ENCODE results near the gene ARHGAP36.

ARHGAP36 gene

GRCh38 chrX:131068945-131069719, 11.0 kb downstream of the ARHGAP36 start:
- DNase-seq (ENCODE audit: low spot score) = peak; percentile 19

- no peak for DNase-seq (ENCODE audit: low spot score)
These were observed 14.9 kb downstream of the ARHGAP36 start for GRCh38 chrX:131072871-131073571.

DNA sequence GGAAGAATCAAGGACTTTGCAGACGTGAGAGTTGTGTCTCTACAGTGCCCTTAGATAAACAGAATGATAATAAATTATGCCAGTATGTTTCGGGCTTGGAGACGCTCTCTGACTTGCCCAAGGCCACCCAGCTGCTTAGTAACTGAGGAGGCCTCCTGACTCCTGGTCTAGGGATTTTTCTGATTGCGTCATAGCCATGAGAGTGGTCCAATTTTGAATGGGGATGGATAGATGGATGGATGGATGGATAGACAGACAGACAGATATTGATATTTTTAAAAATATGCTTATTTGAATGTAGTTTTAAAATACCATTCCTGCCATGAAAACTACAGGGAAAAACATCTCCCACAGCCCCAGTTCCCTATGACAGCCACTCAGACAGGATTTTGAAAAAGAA, 15.5 kb downstream of the ARHGAP36 start:
- no peak for DNase-seq (ENCODE audit: low spot score)

DNA sequence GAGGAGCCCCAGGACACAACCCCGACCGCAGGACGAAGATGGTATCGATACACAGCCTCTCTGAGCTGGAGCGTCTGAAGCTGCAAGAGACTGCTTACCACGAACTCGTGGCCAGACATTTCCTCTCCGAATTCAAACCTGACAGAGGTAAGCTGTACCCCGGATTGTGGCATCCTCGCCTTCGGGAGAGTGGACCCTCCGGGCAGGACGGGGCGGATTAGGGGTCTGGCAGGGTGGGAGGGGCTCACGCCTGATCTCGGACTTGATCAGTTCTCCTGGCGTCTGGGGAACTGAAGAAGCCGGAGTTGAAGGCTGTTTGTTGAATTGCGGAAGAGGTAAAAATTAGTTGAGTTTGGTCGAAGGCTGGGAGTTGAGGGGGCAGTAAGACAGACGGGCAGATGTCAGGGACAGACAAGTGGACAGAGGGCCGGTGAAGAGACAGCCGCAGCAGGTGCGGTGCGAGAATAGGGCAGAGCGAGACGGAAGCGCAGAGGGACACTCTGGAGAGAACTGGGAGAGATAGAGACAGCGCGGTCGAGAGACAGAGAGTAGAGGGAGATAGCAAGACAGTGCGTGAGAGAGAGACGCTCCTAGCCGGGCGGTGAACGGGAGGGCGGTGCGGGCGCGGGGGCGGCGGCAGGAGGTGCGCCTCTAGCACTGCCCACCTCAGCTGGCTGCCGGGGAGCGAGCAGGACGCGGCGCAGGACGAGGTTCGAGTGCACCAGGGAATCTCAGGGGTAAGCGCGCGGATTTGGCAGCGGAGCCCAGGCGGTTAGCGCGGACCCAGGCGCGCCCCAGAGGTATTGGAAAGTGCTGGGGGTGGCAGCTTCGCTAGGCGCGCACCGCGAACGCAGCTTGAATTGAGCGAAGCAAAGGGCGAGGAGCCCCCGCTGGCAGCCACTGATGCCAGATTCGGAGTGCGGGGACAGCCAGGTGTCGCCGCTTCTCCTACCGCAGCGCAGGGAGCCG, 23.9 kb downstream of the ARHGAP36 start:
- no peak for DNase-seq (ENCODE audit: low spot score)

DNA sequence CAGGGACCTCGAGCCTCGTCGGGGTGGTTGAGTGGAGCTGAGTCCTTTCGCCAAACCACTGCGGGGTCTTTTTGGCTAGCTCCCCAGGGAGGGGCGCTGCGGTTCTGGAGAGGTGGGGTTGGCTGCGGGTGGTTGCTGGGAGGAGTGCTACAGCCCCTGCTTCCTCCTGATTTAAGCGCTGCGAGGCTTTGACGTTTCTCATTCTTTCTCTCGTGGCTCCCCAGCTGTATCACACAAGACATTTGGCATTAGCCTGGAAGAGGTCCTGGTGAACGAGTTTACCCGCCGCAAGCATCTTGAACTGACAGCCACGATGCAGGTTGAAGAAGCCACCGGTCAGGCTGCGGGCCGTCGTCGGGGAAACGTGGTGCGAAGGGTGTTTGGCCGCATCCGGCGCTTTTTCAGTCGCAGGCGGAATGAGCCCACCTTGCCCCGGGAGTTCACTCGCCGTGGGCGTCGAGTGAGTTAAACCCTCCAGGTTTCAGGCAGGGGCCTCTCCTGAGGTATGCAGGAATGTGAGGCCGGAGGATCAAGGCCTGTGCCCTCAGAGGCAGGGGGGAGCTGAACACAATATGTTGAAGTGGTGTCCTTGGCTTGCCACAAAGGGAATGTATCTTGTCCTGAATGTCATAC, 25.5 kb downstream of the ARHGAP36 start:
- DNase-seq (ENCODE audit: low spot score) = no peak

GRCh38 chrX:131084145-131084544, 26.0 kb downstream of the ARHGAP36 start:
- DNase-seq (ENCODE audit: low spot score) = no peak

- DNase-seq (ENCODE audit: low spot score) = no peak
These were observed 78.6 kb downstream of the ARHGAP36 start for GRCh38 chrX:131136776-131137175.

DNA sequence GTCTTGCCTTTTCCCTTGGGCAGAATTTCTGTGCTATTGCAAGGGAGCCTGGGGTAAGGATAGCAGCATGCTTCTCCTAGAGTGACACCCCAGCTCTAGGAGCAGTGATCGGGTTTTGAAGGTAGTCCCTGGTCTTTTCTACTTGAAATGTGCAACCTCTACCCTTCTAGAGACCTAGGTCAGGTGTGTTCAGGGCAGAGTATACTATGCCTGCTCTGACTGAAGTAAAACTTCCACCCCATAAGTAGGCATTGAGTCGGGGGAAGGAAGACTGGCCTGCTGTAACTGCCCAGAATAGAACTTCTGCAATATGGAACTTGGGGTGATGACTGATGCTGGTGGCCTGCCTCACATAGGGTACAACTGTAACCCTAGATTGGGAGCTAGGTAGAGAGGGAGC, 80.9 kb downstream of the ARHGAP36 start:
- DNase-seq (ENCODE audit: low spot score) = no peak

All from pons (tissue), 1 donor.